RKO (cell line): ENCODE measurements around the gene SLC15A4.

Source experiments
- DNase-seq: peaks from one replicate; pipeline ENCODE4 v3.0.0-alpha.2; 2016; ENCODE audit warnings: low spot score

SLC15A4 gene

GRCh38 chr12:128754275-128754674 is 69.5 kb downstream of the SLC15A4 start:
- peak; percentile 66 for DNase-seq

- DNase-seq, result no peak
These were observed 70.3 kb downstream of the SLC15A4 start for GRCh38 chr12:128753438-128753837.

GRCh38 chr12:128752386-128752785 is 71.4 kb downstream of the SLC15A4 start:
- DNase-seq, result no peak

- no peak for DNase-seq
These were observed 76.3 kb downstream of the SLC15A4 start for GRCh38 chr12:128747441-128747840.

GRCh38 chr12:128745772-128746689 is 77.7 kb downstream of the SLC15A4 start:
- no peak for DNase-seq

- no peak for DNase-seq
These were observed 79.8 kb downstream of the SLC15A4 start for GRCh38 chr12:128743916-128744315.
